Measurements from ENCODE around the gene PFDN6. TPM values are rescaled to one million over a fixed set of nuclear protein-coding genes. Genes with fewer than 3 reads are reported as not detected.
A peak's percentile ranks its signal among the peaks of the same experiment; 100 is the strongest.

PFDN6 gene
- total and polyA plus RNA-seq, 9 of the 15 experiments (the other 6 are each of a cell fraction or from before 2014, with no cell fraction given): 6.8 to 475 (median 216) TPM

GRCh38 chr6:33276864-33277662 lies 12.3 kb upstream of the PFDN6 start, which contains the start of gene B3GALT4 (continued):
- TF ChIP-seq ZNF197 (CRISPR knock-in tag; IDR thresholded peaks at IDR 0.05; ENCODE audit: low read depth) (peak; percentile 62), TRIM24 (IDR thresholded peaks at IDR 0.05) (peak in 1 of 2 experiments; percentile 61; a peak in 3 of 4 replicates), MECOM (CRISPR knock-in tag; IDR thresholded peaks at IDR 0.05) (no peak), KHSRP (IDR thresholded peaks at IDR 0.05) (no peak), MCM5 (IDR thresholded peaks at IDR 0.05; ENCODE audit: low read depth) (no peak), YY1 (IDR thresholded peaks at IDR 0.05; ENCODE audit: borderline replicate concordance in 1 of 3, control insufficient read depth in 1 of 3, extremely low read depth in 1 of 3, insufficient read depth in 3 of 3, insufficient read length in 1 of 3, insufficient replicate concordance in 2 of 3, low read depth in 1 of 3, low read length in 2 of 3) (peak in 2 of 3 experiments; percentile 78 to 79), CHD2 (IDR thresholded peaks at IDR 0.05; ENCODE audit: low read depth, low read length) (peak; percentile 78), ZEB2 (IDR thresholded peaks at IDR 0.05) (no peak), ZNF778 (CRISPR knock-in tag; IDR thresholded peaks at IDR 0.05) (no peak), SP1 (CRISPR knock-in tag; IDR thresholded peaks at IDR 0.05) (peak; percentile 85), MLX (CRISPR knock-in tag; conservative IDR thresholded peaks at IDR 0.05) (no peak; a peak in 1 of 4 replicates), ZBTB9 (CRISPR knock-in tag; IDR thresholded peaks at IDR 0.05) (peak; percentile 85; the same call in 1 of the 2 replicates), ZNF174 (CRISPR knock-in tag; IDR thresholded peaks at IDR 0.05) (no peak), EHMT2 (IDR thresholded peaks at IDR 0.05) (0 out of 2 replicates have a peak, but pooled peaks have one; percentile 38), ZNF347 (CRISPR knock-in tag; IDR thresholded peaks at IDR 0.05; ENCODE audit: low read depth) (0 out of 2 replicates have a peak, but pooled peaks have one; percentile 18), EZH2 (IDR thresholded peaks at IDR 0.05; ENCODE audit: borderline replicate concordance, low read depth, low read length) (no peak), NCOA2 (IDR thresholded peaks at IDR 0.05; ENCODE audit: partially characterized antibody in 2 of 2) (no peak), BACH1 (tag; IDR thresholded peaks at IDR 0.05) (no peak), FOSL1 (tag; conservative IDR thresholded peaks at IDR 0.05) (0 out of 2 replicates have a peak, but pooled peaks have one; percentile 24), ZBED1 (IDR thresholded peaks at IDR 0.05) (peak; percentile 89; the same call in 1 of the 2 replicates), ID3 (CRISPR knock-in tag; IDR thresholded peaks at IDR 0.05) (no peak), ID3 (tag; IDR thresholded peaks at IDR 0.05) (peak; percentile 79), TEAD1 (CRISPR knock-in tag; IDR thresholded peaks at IDR 0.05) (peak; percentile 77 to 82; a peak in 3 of 4 replicates), IRF2 (CRISPR knock-in tag; IDR thresholded peaks at IDR 0.05) (no peak), MXI1 (IDR thresholded peaks at IDR 0.05; ENCODE audit: low read depth, low read length) (peak; percentile 35; the same call in 1 of the 2 replicates)

All from K562 (cell line).